Globus pallidus (tissue), 1 donor: ENCODE data around the gene FBXO5.

ENCODE experiments used
- DNase-seq: peaks from one replicate; pipeline ENCODE4 v3.0.0-alpha.2; 2015; ENCODE audit warnings: low spot score

FBXO5 gene

DNA sequence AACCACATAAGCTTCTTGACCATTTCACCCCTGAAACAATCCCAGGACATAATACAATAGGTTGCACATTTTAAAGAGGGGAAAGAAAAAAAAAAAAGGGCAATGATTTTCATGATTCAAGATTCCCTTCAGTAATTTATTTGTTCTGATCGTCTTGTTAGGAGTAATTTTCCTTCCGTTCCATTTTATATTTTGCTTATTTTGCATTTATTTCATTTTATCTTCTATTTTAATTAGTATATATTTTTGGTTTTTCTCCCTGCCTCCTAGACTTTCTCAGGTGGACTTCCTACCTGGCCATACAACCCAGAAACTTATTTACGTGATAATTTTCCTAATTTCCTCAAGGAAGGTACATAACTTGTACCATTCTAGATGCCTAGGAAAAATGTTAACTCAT lies 32.6 kb downstream of the FBXO5 start:
- DNase-seq = no peak

DNA sequence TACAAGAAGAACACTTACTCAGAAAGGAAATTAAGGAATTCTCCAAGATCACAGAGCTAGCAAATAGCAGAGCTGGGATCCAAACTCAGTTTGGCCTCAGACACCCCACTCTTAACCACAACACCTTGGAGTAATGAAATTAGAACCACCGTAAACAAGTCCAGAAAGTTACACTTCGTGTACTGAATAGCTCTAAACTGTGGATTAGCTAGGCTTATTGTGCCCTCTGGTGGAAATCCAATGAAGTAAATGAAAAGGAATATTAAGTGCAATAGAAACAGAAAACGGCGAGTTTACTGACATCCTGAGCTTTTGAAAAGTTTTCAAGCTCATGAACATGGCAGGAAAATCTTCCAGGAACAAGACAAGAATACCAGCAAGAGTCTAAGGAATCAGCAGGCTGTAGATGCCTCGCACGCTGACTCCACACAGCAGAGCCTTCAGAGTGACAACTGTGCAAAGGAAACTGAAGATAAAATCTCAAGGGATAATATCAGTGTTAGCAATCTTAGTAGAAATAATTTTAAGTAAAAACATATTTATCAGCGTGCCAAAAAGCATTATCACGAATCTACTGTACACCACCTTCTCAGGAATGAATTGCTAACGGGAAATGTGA lies 34.6 kb downstream of the FBXO5 start:
- peak; percentile 38 for DNase-seq

DNA sequence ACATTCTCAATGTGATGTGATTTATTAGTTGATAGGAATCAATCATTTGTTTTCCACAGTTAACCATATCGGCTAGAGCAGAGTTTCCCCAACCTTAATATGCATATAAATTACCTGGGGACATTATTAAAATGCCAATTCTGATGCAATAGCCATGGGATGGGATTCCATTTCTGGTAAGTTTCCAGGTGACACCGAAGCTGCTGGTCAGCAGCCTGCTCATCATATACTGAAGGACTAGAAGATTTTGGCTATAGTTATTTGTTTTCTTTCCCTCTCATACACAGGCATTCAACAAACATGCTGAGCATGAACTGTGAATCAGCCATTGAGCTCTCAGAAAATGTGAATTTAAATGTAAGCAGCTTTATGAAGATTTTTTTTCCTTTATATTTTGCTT lies 35.8 kb downstream of the FBXO5 start:
- no peak for DNase-seq

DNA sequence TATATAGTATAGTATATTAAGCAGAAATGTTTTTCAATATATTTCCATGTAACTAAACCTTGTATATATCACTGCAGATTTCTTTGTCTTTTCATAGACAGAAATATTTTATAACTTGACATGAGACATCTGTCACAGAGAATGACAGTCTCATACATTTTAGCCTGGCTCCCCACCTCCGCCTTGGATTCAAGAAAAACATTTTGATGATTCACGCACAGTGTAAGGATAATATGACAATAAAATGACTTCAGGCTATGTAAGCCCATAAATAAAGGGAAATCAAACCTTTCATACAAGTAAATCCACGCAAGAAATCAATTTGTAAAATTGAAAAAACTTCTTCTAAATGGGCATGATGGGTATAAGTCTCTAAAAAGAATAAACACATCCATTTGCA lies 36.4 kb downstream of the FBXO5 start:
- DNase-seq = no peak

DNA sequence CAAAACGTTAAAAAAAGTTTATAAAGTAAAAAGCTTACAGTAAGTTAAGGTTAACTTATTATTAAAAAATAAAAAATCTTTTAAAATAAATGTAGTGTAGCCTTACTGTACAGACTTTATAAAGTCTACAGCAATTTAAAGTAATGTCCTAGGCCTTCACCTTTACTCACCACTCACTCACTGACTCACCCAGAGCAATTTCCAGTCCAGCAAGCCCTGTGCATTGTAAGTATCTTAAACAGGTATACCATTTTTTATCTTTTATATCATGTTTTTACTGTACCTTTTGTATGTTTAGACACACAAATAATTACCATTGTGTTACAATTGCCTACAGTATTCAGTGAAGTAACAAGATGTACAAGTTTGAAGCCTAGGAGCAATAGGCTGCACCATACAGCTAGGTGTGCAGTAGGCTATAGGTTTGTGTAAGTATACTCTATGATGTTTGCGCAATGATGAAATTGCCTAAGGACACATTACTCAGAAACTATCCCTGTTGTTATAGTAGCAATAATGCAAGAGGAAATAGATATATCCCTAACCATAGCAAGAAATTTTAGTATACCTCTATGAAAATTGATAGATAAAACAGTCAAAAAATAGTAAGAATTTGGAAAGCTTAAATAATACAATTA lies 39.5 kb downstream of the FBXO5 start:
- no peak for DNase-seq

DNA sequence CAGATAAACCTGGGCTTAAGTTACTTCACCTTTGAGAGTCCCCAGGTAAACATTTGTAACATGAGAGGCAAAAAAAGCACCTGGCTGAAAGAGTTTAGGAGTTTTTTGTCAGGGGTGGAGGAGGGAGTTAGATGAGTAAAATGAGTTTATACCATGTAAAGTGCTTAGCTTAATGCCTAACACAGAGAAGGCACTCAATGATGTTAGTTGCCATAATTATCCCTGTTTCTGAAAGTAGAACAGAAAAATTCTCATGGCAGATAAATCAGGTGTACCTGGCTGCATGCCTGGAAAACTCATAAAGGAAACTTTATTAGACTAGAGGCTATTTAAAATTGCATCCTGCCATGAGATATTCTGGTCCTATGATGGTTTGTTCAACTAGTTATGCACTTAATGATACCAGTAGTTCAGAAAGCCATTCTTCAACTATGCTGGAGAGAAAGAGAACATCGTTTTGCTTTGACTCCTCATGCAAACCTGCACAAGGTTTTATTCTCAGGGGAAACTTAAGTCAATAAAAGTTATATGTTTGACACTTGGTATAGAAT lies 40.4 kb downstream of the FBXO5 start:
- DNase-seq = no peak

DNA sequence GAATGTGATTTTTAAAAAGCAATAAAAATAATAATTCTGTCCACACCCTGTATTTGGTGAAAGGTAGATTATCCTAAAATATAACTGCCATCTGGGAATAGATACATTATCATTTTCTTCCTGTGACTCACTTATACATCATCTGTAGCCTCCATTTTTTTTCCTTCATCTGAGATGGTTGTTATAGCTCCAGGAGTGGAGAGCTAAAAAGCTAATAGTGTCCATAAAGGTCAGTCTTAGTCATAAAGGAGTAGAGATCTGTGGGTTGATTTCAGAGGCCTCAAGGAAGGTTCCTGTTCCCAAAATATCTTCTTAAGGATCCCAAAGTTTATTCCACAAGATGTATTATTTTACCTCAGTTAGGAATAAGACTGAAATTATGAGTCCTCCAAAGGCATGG lies 41.1 kb downstream of the FBXO5 start:
- no peak for DNase-seq

DNA sequence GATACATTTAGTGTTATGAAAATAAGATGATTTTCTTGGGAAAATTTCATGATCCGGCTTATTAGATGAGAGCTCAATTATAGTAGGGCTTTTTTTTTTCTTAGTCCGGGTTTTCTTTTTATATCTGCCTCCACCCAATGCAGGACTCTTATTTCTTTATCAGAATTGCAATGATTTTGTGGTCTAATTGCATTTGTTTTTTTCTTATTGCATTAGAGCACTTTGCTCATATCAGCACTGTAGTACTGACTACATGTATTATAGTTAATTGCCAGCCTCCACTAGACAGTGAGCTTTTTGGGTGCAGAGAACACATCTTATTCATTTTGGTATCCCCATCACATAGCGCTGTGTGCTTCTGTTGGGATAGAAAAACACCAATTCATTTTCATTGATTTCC lies 50.0 kb downstream of the FBXO5 start:
- no peak for DNase-seq

DNA sequence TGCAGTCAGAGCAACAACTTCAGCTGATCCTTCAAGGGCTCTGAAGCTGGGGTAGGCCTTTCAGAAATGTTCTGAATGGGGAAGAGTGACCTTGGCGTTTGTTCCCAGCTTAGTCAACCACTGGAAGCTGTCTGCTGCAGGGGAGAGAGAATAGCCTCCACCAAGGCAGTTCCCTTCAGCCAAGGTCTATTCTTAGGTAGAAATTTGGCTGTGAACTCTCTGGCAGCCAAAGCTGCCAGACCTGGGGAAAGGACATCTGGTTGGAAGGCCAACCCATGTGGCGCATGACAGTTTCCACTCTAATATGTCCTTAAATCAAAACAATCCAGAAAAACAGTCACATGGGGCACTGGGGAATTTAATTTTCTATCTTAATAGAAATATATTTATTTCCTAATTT lies 60.1 kb downstream of the FBXO5 start:
- DNase-seq = no peak
